Sigmoid colon (tissue), 4 donors: ENCODE data around the gene RIN2.

Experiments used
- POLR2AphosphoS5 ChIP-seq, 4 donors: sonication (generic); formaldehyde crosslinking; IDR thresholded peaks; one replicate each; pipeline ENCODE4 v1.6.1; 2017; ENCODE audit warnings: antibody characterized with exemption in 4 of 4
- TF ChIP-seq, protein P1 (sequence below), 4 experiments: fragments of 450-650 bp in 3 of 4; fragments of 200-600 bp in 1 of 4; IDR thresholded peaks; one replicate each; pipeline ENCODE4 v1.5.1; 2016 to 2019; ENCODE audit warnings: antibody characterized with exemption in 4 of 4, mild to moderate bottlenecking in 3 of 4, moderate library complexity in 2 of 4

DNA sequence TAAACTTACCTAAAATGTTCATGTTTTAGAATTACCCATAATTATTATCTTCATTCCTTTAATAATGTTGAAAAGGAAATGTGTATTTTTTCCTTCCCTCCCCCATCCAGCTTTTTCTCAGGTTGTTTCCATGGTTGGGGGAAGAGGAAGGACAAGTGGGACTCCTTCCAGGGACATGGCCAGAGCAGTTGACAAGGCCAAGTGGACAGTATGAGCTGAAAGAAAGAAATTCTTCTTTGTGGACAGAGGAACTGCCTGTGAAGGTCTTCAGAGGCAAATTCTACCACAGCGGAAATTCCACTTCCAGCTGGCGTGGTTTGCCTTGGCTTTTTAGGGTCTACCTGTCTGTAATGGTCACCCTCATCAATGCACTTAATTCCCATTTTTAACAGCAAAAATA, 33.8 kb downstream of the RIN2 start:
- TF ChIP-seq, protein P1, sequence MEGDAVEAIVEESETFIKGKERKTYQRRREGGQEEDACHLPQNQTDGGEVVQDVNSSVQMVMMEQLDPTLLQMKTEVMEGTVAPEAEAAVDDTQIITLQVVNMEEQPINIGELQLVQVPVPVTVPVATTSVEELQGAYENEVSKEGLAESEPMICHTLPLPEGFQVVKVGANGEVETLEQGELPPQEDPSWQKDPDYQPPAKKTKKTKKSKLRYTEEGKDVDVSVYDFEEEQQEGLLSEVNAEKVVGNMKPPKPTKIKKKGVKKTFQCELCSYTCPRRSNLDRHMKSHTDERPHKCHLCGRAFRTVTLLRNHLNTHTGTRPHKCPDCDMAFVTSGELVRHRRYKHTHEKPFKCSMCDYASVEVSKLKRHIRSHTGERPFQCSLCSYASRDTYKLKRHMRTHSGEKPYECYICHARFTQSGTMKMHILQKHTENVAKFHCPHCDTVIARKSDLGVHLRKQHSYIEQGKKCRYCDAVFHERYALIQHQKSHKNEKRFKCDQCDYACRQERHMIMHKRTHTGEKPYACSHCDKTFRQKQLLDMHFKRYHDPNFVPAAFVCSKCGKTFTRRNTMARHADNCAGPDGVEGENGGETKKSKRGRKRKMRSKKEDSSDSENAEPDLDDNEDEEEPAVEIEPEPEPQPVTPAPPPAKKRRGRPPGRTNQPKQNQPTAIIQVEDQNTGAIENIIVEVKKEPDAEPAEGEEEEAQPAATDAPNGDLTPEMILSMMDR (IDR thresholded peaks at IDR 0.05): no peak
- no peak for TF ChIP-seq POLR2AphosphoS5 (IDR thresholded peaks at IDR 0.05)
